Panc1 (cell line): Measurements from ENCODE around the gene PRPF40B. TPM values are rescaled to one million over a fixed set of nuclear protein-coding genes. Genes with fewer than 3 reads are reported as not detected.

ENCODE experiments used
- ATAC-seq: fragments of 200-7000 bp; cut with Tn5 transposase; 2 replicates; pipeline ENCODE4 v1.9.1; 2020; ENCODE audit warnings: mild to moderate bottlenecking, moderate library complexity
- BruUV-seq: library from RNA; stranded (reverse); fragments of 400-500 nt; replicated peaks from 2 replicates; lab custom pipeline; 2021; lab: Mats Ljungman, UMichigan
- CTCF ChIA-PET: fragments of 300-600 bp; sonication (Branson Sonifier 250); formaldehyde crosslinking; loops from one replicate; lab custom pipeline; 2022; ENCODE audit warnings: antibody characterized with exemption; lab: Charles Lee
- POLR2A ChIA-PET: fragments of 300-600 bp; sonication (Branson Sonifier 250); formaldehyde crosslinking; loops from one replicate; lab custom pipeline; 2022; ENCODE audit warnings: antibody characterized with exemption; lab: Charles Lee
- DNase-seq: peaks from one replicate; pipeline ENCODE4 v3.0.0-alpha.2; 2010; ENCODE audit warnings: low read depth, low spot score
- H3K27ac ChIP-seq: 2 replicates; pipeline ENCODE4 v1.5.1; 2011; ENCODE audit warnings: mild to moderate bottlenecking, low read length, inconsistent platforms
- H3K27me3 ChIP-seq: fragments of 200-500 bp; sonication (Bioruptor generic); 2 replicates; pipeline ENCODE4 v1.6.0; 2014; ENCODE audit warnings: low read length, inconsistent platforms; ENCODE audit not compliant: control insufficient read depth, insufficient read depth
- H3K36me3 ChIP-seq: fragments of 200-500 bp; sonication (Bioruptor generic); 2 replicates; pipeline ENCODE4 v1.5.1; 2014; ENCODE audit warnings: inconsistent platforms, mild to moderate bottlenecking, low read length, moderate library complexity; ENCODE audit not compliant: control insufficient read depth, insufficient read depth
- H3K4me1 ChIP-seq: 2 replicates; pipeline ENCODE4 v1.5.1; 2011; ENCODE audit warnings: inconsistent platforms, mild to moderate bottlenecking, low read length, moderate library complexity; ENCODE audit not compliant: control insufficient read depth, insufficient read depth
- H3K4me3 ChIP-seq, 2 experiments: 2 replicates each; pipeline ENCODE4 v1.5.1; 2011 to 2012; ENCODE audit warnings: low read depth in 2 of 2, low read length in 2 of 2, mild to moderate bottlenecking in 2 of 2, inconsistent platforms in 1 of 2, moderate library complexity in 1 of 2
- H3K9me3 ChIP-seq: fragments of 200-500 bp; sonication (Bioruptor generic); 2 replicates; pipeline ENCODE4 v1.5.1; 2014; ENCODE audit warnings: low read depth, mild to moderate bottlenecking, inconsistent platforms, low read length, moderate library complexity; ENCODE audit not compliant: control insufficient read depth, insufficient read depth
- POLR2AphosphoS5 ChIP-seq: IDR thresholded peaks from 2 replicates; pipeline ENCODE4 v1.6.1; 2012; ENCODE audit warnings: mild to moderate bottlenecking, low read depth, low read length, moderate library complexity
- SIN3A ChIP-seq: IDR thresholded peaks from 2 replicates; pipeline ENCODE4 v1.6.1; 2012; ENCODE audit warnings: low read depth, mild to moderate bottlenecking, low read length, moderate library complexity, borderline replicate concordance; ENCODE audit not compliant: insufficient read depth
- TCF7L2 ChIP-seq: IDR thresholded peaks from 2 replicates; pipeline ENCODE4 v1.6.1; 2011; ENCODE audit warnings: mild to moderate bottlenecking, low read depth, low read length, inconsistent platforms
- in situ Hi-C: cut with HindIII; loops from 2 replicates; pipeline ENCODE4 v1.10.0; 2016; ENCODE audit warnings: low sequenced_read_pairs, low pct_unique_long_range_greater_than_20kb
- intact Hi-C: fragments of 100-400 bp; cut with micrococcal nuclease; formaldehyde crosslinking; loops from one replicate; pipeline ENCODE4 v1.10.0; 2022; ENCODE audit not compliant: unreplicated experiment
- total RNA-seq: library from RNA; stranded (reverse); gene quantifications from one replicate; pipeline ENCODE4 v1.2.1, GENCODE V29; 2021; ENCODE audit not compliant: unreplicated experiment
- TF ChIP-seq, protein P1 (sequence below), 2 experiments: IDR thresholded peaks; 2 replicates each; pipeline ENCODE4 v1.6.1; 2011 to 2012; ENCODE audit warnings: low read depth in 2 of 2, control low read depth in 1 of 2, low read length in 1 of 2, mild to moderate bottlenecking in 1 of 2, moderate library complexity in 1 of 2; ENCODE audit not compliant: insufficient read depth in 1 of 2
- TF ChIP-seq, protein P2 (sequence below): fragments of 450-650 bp; IDR thresholded peaks from 2 replicates; pipeline ENCODE4 v1.5.1; 2017; ENCODE audit warnings: mild to moderate bottlenecking

PRPF40B gene
- total RNA-seq, 1 experiment from 2014 or later, result 26.3 TPM

DNA sequence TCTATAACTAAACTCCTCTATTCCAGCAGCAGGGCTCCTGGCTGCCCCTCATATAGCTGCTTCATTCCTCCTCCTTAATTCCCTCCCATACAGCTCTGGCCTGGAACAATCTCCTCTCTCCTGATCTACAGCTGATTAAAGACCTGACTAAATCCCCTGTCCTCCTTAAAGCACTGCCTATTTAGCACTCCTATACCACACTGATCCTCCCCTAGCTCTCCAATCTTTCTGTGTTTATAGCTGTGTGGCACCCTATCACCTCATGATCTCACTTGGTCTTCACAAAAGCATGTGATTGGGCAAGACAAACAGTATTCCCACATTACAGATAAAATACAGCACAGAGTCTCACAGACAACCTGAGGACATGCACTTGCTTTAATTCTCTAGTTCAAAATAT lies 66.4 kb downstream of the PRPF40B start:
- POLR2A ChIA-PET, result no interaction called here
- intact Hi-C loops, result no loop called here
- BruUV-seq, result no TSS peak
- no peak for ATAC-seq
- H3K27ac ChIP-seq, result no peak overlapping the region
- CTCF ChIA-PET, result interaction anchor here (0.6 kb wide), 1 partner anchor 55 kb away, joined by 3 read pairs; no protein-coding TSS in a partner anchor
- H3K27me3 ChIP-seq, result no peaks in the 10 kb centered on the region
- no peaks in the 10 kb centered on the region for H3K4me1 ChIP-seq
- H3K9me3 ChIP-seq, result no peaks in the 10 kb centered on the region
- H3K36me3 ChIP-seq, result no peaks in the 10 kb centered on the region
- DNase-seq, result no peak
- H3K4me3 ChIP-seq, result no peak overlapping the region
- TF ChIP-seq TCF7L2 (no peak), SIN3A (no peak), POLR2AphosphoS5 (no peak)
- TF ChIP-seq, protein P1, sequence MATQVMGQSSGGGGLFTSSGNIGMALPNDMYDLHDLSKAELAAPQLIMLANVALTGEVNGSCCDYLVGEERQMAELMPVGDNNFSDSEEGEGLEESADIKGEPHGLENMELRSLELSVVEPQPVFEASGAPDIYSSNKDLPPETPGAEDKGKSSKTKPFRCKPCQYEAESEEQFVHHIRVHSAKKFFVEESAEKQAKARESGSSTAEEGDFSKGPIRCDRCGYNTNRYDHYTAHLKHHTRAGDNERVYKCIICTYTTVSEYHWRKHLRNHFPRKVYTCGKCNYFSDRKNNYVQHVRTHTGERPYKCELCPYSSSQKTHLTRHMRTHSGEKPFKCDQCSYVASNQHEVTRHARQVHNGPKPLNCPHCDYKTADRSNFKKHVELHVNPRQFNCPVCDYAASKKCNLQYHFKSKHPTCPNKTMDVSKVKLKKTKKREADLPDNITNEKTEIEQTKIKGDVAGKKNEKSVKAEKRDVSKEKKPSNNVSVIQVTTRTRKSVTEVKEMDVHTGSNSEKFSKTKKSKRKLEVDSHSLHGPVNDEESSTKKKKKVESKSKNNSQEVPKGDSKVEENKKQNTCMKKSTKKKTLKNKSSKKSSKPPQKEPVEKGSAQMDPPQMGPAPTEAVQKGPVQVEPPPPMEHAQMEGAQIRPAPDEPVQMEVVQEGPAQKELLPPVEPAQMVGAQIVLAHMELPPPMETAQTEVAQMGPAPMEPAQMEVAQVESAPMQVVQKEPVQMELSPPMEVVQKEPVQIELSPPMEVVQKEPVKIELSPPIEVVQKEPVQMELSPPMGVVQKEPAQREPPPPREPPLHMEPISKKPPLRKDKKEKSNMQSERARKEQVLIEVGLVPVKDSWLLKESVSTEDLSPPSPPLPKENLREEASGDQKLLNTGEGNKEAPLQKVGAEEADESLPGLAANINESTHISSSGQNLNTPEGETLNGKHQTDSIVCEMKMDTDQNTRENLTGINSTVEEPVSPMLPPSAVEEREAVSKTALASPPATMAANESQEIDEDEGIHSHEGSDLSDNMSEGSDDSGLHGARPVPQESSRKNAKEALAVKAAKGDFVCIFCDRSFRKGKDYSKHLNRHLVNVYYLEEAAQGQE (IDR thresholded peaks at IDR 0.05; ENCODE audit: insufficient read depth in 1 of 2, low read depth in 2 of 2, low read length in 1 of 2), result no peak
- TF ChIP-seq, protein P2, sequence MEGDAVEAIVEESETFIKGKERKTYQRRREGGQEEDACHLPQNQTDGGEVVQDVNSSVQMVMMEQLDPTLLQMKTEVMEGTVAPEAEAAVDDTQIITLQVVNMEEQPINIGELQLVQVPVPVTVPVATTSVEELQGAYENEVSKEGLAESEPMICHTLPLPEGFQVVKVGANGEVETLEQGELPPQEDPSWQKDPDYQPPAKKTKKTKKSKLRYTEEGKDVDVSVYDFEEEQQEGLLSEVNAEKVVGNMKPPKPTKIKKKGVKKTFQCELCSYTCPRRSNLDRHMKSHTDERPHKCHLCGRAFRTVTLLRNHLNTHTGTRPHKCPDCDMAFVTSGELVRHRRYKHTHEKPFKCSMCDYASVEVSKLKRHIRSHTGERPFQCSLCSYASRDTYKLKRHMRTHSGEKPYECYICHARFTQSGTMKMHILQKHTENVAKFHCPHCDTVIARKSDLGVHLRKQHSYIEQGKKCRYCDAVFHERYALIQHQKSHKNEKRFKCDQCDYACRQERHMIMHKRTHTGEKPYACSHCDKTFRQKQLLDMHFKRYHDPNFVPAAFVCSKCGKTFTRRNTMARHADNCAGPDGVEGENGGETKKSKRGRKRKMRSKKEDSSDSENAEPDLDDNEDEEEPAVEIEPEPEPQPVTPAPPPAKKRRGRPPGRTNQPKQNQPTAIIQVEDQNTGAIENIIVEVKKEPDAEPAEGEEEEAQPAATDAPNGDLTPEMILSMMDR, result no peak
- in situ Hi-C loops, result no loop called here

DNA sequence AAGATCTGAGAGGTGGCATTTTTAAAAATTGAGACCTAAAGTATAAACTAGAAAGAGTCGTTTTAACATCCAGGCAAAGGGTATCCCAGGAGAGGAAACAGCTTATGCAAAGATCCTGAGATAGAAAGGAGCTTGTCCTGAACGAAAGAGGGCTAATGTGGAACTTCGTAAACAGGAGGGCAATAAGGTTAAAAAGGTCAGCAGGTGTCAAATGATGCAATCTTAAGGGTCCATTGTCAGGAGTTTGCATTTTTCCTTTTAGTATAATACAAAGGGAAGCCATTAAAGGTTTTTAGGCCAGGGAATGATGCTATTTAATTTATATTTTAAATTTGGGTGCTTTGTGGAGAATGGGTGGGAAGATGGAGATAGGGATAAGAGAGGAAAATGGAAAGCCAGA lies 69.5 kb downstream of the PRPF40B start:
- TF ChIP-seq, protein P1 (IDR thresholded peaks at IDR 0.05; ENCODE audit: insufficient read depth in 1 of 2, low read depth in 2 of 2, low read length in 1 of 2), result no peak
- TF ChIP-seq, protein P2, result no peak
- TF ChIP-seq POLR2AphosphoS5, result no peak
- TF ChIP-seq TCF7L2, result no peak
- TF ChIP-seq SIN3A, result no peak
- Histone ChIP-seq H3K27ac (no peak overlapping the region), H3K27me3 (no peaks in the 10 kb centered on the region), H3K4me1 (no peaks in the 10 kb centered on the region), H3K36me3 (no peaks in the 10 kb centered on the region), H3K4me3 (no peak overlapping the region), H3K9me3 (no peaks in the 10 kb centered on the region)
- DNase-seq (no peak), ATAC-seq (no peak)
- intact Hi-C loops (no loop called here), in situ Hi-C loops (no loop called here)
- POLR2A ChIA-PET, result interaction anchor here (0.6 to 0.7 kb wide), 3 partner anchors 11 to 150 kb away, joined by 4 to 10 read pairs (median 6); partner anchors contain the start of gene BCDIN3D
- TSS peak; percentile 22 for BruUV-seq
- CTCF ChIA-PET, result no interaction called here
